GM12801 (cell line): ENCODE results near the gene TDRD10.

Experiments used
- TF ChIP-seq, protein P1 (sequence below): IDR thresholded peaks from one replicate; pipeline ENCODE4 v1.5.1; 2011; ENCODE audit warnings: control low read depth; ENCODE audit not compliant: insufficient read length; ENCODE audit errors: extremely low read depth

The TDRD10 gene, protein sequence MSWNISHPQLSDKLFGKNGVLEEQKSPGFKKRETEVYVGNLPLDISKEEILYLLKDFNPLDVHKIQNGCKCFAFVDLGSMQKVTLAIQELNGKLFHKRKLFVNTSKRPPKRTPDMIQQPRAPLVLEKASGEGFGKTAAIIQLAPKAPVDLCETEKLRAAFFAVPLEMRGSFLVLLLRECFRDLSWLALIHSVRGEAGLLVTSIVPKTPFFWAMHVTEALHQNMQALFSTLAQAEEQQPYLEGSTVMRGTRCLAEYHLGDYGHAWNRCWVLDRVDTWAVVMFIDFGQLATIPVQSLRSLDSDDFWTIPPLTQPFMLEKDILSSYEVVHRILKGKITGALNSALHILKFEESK

DNA sequence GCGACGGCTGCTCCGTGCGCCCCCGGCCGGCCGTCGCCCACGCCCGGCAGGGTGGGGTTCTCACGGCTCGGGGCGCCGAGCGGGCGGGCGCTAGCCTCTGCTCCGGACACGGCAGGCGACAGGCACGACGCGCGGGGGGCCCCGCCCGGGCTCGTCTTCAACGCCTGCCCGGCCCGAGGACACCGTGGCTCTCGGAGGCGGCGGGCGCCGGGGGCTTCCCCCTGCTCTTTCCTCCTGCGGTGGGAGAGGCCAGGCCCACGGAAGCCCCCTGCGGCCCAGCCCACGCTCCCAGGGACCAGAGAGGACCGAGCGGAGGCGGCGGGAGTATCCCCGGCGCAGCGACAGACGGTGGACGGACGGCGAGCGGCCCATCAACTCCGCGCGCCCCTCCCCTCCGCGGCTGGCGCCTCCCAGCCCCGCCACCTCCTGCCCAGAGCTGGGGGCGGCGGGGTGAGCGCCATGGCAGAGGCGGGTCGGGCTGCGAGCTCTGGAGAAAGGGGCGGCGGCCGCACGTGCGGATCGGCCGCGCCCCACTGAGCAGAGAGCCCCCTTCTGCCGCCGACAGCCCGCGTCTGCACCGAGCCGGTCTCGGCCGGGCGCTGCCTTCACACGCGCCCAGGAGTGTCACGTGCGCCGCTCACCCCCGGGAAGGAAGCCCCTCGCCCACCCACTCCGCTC lies at the start of gene TDRD10, which contains the start of gene SHE:
TDRD10 (plus strand) TSS at position 154 of the 678 bp plus-strand sequence. CDS start 4,685 bp downstream, outside the sequence.
SHE (minus strand) TSS at position 347 of the 678 bp plus-strand sequence. CDS start 386 bp downstream, outside the sequence.
- TF ChIP-seq, protein P1, sequence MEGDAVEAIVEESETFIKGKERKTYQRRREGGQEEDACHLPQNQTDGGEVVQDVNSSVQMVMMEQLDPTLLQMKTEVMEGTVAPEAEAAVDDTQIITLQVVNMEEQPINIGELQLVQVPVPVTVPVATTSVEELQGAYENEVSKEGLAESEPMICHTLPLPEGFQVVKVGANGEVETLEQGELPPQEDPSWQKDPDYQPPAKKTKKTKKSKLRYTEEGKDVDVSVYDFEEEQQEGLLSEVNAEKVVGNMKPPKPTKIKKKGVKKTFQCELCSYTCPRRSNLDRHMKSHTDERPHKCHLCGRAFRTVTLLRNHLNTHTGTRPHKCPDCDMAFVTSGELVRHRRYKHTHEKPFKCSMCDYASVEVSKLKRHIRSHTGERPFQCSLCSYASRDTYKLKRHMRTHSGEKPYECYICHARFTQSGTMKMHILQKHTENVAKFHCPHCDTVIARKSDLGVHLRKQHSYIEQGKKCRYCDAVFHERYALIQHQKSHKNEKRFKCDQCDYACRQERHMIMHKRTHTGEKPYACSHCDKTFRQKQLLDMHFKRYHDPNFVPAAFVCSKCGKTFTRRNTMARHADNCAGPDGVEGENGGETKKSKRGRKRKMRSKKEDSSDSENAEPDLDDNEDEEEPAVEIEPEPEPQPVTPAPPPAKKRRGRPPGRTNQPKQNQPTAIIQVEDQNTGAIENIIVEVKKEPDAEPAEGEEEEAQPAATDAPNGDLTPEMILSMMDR = no peak

DNA sequence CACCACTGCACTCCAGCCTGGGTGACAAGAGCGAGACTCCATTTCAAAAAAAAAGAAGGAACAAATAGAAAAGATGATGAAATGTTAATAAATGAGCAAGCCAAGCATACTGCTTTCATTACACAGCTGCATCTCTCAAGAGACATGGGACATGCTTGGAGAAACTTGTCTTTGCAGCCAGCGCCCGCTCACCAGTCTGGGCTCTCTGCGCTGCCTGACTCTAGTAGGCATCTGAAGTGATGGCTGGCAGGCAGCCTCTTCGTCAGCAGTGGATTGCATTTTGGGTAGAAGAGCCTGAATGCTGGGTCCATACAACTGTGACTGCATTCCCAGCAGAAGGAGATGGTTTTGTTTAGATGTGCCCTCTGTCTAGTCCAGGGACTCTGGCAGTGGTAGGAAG lies 48.9 kb upstream of the TDRD10 start:
- TF ChIP-seq, protein P1 = no peak

DNA sequence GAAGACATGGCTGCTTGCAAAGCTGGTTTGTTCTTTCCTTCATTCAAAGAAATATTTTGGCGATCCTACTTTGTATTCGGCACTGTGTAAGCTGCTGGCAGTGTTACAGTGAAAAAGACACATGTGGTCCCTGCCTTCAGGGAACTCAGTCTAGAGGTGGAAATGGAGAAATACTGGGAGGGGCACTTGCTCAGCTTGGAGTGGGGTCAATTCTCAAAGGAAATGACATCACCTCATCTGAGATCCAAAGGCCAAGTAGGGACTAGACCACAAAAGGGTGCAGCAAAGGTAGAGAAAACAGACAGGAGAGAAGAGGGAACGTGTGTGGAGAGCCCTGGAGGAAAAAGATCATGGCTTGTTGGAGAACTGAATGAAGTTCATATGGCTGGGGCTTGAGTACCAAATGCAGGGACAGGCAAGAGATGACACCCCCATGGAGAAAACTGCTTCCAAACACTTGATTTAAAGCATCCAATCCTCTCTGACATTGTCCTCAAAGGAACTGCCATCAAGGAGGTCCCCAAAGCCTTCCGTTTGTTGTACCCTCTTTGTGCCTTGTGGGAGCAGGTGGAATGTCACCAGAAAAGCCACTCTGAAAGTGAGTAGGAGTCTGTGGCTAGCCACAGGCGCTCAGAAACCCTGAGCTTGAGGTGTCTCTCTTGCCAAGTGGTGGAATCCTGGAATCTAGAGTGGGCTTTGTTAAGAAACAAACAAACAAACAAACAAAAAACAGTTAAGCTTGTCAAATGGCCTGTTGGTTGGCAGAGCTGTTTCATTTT lies 48.3 kb upstream of the TDRD10 start:
- TF ChIP-seq, protein P1 = no peak

DNA sequence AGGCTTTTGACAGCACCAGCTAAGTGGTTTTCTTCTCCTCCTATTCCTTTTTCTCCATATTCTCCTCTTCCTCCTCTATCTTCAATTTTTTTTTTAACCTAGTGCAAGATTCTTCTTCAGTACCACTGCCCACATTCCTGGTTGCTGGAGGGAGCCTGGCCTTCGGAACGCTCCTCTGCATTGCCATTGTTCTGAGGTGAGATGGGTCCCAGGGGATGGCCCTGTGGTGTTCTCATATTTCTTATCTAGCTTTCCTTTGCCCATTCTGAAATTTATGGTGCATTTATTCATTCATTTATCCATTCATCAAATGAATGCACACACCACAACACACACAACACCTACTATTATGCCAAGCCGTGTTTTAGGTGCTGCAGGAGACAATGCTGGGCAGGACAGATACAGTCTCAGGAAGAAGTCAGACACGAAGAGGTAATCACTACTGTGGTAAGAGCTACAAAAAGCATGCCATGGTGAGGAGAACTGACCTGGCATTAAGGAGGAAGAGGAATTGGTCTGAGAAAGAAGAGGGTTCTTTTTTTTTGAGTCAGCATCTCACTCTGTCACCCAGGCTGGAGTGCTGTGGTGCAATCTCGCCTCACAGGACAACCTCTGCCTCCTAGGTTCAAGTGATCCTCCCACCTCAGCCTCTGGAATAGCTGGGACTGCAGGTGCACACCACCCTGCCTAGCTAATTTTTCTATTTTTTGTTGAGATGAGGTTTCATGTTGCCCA lies 47.5 kb upstream of the TDRD10 start:
- TF ChIP-seq, protein P1 = no peak

DNA sequence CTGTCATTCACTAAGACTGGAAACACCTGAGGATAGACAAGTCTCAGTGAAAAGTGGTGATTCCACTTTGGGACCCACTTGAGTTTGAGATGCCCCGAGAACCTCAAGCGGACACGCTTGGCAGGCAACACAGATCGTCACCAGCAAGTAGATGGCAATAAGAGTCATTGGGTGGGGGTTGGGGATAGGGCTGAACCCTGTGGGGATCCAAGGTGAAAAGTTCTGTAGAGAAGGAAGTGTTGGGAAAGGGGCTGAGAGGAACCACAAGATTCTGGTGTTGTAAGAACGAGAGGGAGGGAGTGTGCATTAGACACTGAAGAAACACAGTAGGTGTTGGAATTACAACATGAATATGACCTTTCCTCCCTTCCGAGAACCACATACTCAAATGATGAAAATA lies 45.4 kb upstream of the TDRD10 start:
- TF ChIP-seq, protein P1 = no peak

DNA sequence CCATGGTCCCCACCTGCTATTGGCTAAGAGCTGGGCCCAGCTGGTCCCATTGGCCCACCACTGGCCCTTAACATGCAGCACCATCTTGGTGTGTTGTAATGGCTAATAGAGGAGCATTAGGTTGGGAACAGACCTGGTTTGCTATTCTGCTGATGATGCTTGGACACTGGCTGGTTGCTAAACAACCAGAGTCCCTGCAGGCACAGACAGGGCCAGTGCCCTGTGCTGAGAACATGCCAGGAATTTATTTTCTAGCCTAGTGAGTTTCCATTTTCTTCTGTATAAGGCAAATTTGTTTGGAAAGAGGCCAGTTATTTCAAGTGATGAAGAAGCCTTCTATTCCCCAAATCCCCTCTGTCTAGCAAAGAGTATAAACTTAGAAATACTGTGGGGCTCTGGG lies 42.9 kb upstream of the TDRD10 start:
- TF ChIP-seq, protein P1 = no peak
